OCI-LY1 (cell line): ENCODE data around the gene SH3RF3.

ENCODE experiments used
- EZH2 ChIP-seq: fragments of 200-600 bp; sonication (generic), shearing (Covaris generic); IDR thresholded peaks from 2 replicates; pipeline ENCODE4 v1.8.0; 2017; ENCODE audit warnings: borderline replicate concordance, mixed run types, mild to moderate bottlenecking, antibody characterized with exemption, low read length, moderate library complexity, mixed read lengths
- TF ChIP-seq, protein P1 (sequence below): fragments of 200-600 bp; sonication (generic), shearing (Covaris generic); IDR thresholded peaks from 2 replicates; pipeline ENCODE4 v1.5.1; 2017; ENCODE audit warnings: mild to moderate bottlenecking, antibody characterized with exemption, low read length, moderate library complexity, mixed read lengths

DNA sequence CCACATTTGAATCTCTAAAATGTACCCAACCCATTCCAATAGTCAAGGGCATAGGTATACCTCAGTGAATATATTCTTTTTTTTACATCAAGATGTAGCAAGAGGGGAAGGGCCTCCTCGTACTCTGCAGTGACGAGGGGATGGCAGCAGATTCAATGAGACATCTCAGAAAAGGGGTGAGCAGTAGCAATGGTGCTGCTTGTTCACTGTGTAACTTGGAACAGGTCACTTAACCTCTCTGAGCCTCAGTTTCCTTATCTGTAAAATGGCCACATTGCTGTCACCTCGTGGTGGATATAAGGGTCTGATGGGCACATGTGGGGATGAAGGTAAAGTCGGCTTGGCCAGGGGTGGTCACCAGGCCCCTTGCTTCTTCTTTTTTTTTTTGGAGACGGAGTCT lies 263.1 kb downstream of the SH3RF3 start:
- TF ChIP-seq, protein P1, sequence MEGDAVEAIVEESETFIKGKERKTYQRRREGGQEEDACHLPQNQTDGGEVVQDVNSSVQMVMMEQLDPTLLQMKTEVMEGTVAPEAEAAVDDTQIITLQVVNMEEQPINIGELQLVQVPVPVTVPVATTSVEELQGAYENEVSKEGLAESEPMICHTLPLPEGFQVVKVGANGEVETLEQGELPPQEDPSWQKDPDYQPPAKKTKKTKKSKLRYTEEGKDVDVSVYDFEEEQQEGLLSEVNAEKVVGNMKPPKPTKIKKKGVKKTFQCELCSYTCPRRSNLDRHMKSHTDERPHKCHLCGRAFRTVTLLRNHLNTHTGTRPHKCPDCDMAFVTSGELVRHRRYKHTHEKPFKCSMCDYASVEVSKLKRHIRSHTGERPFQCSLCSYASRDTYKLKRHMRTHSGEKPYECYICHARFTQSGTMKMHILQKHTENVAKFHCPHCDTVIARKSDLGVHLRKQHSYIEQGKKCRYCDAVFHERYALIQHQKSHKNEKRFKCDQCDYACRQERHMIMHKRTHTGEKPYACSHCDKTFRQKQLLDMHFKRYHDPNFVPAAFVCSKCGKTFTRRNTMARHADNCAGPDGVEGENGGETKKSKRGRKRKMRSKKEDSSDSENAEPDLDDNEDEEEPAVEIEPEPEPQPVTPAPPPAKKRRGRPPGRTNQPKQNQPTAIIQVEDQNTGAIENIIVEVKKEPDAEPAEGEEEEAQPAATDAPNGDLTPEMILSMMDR: no peak
- TF ChIP-seq EZH2: no peak
